GM12874 (cell line): ENCODE measurements around the gene CRY2.

Experiments
- CTCF ChIP-seq: IDR thresholded peaks from 2 replicates; pipeline ENCODE4 v1.5.1; 2011; ENCODE audit warnings: low read depth, mild to moderate bottlenecking, control low read depth, low read length, moderate library complexity; ENCODE audit not compliant: insufficient read depth

The CRY2 gene

GRCh38 chr11:45917286-45917622 is 70.0 kb downstream of the CRY2 start:
- no peak for TF ChIP-seq CTCF

- TF ChIP-seq CTCF = no peak
Observed at GRCh38 chr11:45917623-45918330, 70.5 kb downstream of the CRY2 start, which contains the start of gene PEX16. PEX16 (minus strand) TSS chr11:45917877; CDS start chr11:45917811, 66 bp downstream.

GRCh38 chr11:45918331-45918941 is 71.2 kb downstream of the CRY2 start:
- TF ChIP-seq CTCF = no peak

GRCh38 chr11:45918962-45919675 is 71.8 kb downstream of the CRY2 start:
- TF ChIP-seq CTCF = no peak

GRCh38 chr11:45919806-45920530 is 72.7 kb downstream of the CRY2 start:
- no peak for TF ChIP-seq CTCF

- TF ChIP-seq CTCF = no peak
Observed at GRCh38 chr11:45920531-45921477, 73.5 kb downstream of the CRY2 start.
